ENCODE data around the gene DAP3. TPM values are rescaled to one million over a fixed set of nuclear protein-coding genes. Genes with fewer than 3 reads are reported as not detected.
"Not testable (repeated sequence)": the region's sequence is repeated elsewhere in the genome, so short reads cannot be mapped to it uniquely, and the experiment has no call there.

The DAP3 gene
- polyA plus RNA-seq (ENCODE audit: insufficient read length in 3 of 3), result 100 to 1,000 TPM; 107 to 116 (median 110) TPM

- not testable (repeated sequence) for DNase-seq (ENCODE audit: low read depth in 3 of 3, low spot score in 2 of 3)
Measured at GRCh38 chr1:155689081-155689607, at the start of gene DAP3. Gene DAP3 (plus strand): TSS chr1:155689091. CDS start chr1:155709780, 20,689 bp downstream.

- no peak for DNase-seq (ENCODE audit: low read depth in 3 of 3, low spot score in 2 of 3)
Measured at GRCh38 chr1:155640367-155640766, 48.5 kb upstream of the DAP3 start.

GRCh38 chr1:155642559-155643180, 46.2 kb upstream of the DAP3 start:
- not testable (repeated sequence) for DNase-seq (ENCODE audit: low read depth in 3 of 3, low spot score in 2 of 3)

- no peak for DNase-seq (ENCODE audit: low read depth in 3 of 3, low spot score in 2 of 3)
Measured at GRCh38 chr1:155643230-155643629, 45.7 kb upstream of the DAP3 start.

GRCh38 chr1:155645034-155645598, 43.8 kb upstream of the DAP3 start:
- no peak for DNase-seq (ENCODE audit: low read depth in 3 of 3, low spot score in 2 of 3)

- DNase-seq (ENCODE audit: low read depth in 3 of 3, low spot score in 2 of 3), result no peak
Measured at GRCh38 chr1:155645648-155646047, 43.2 kb upstream of the DAP3 start.

- no peak for DNase-seq (ENCODE audit: low read depth in 3 of 3, low spot score in 2 of 3)
Measured at GRCh38 chr1:155646307-155646706, 42.6 kb upstream of the DAP3 start.

GRCh38 chr1:155648207-155649147, 40.4 kb upstream of the DAP3 start:
- no peak for DNase-seq (ENCODE audit: low read depth in 3 of 3, low spot score in 2 of 3)

- no peak for DNase-seq (ENCODE audit: low read depth in 3 of 3, low spot score in 2 of 3)
Measured at GRCh38 chr1:155649676-155650075, 39.2 kb upstream of the DAP3 start.

GRCh38 chr1:155650231-155650757, 38.6 kb upstream of the DAP3 start:
- DNase-seq (ENCODE audit: low read depth in 3 of 3, low spot score in 2 of 3), result no peak

GRCh38 chr1:155651861-155652661, 36.8 kb upstream of the DAP3 start:
- DNase-seq (ENCODE audit: low read depth in 3 of 3, low spot score in 2 of 3), result no peak

- no peak for DNase-seq (ENCODE audit: low read depth in 3 of 3, low spot score in 2 of 3)
Measured at GRCh38 chr1:155652951-155653350, 35.9 kb upstream of the DAP3 start.

GRCh38 chr1:155657463-155657862, 31.4 kb upstream of the DAP3 start:
- DNase-seq (ENCODE audit: low read depth in 3 of 3, low spot score in 2 of 3), result no peak

- not testable (repeated sequence) for DNase-seq (ENCODE audit: low read depth in 3 of 3, low spot score in 2 of 3)
Measured at GRCh38 chr1:155661239-155661638, 27.7 kb upstream of the DAP3 start.

GRCh38 chr1:155669233-155670162, 19.4 kb upstream of the DAP3 start:
- no peak for DNase-seq (ENCODE audit: low read depth in 3 of 3, low spot score in 2 of 3)

GRCh38 chr1:155671750-155672149, 17.1 kb upstream of the DAP3 start:
- no peak for DNase-seq (ENCODE audit: low read depth in 3 of 3, low spot score in 2 of 3)

- no peak for DNase-seq (ENCODE audit: low read depth in 3 of 3, low spot score in 2 of 3)
Measured at GRCh38 chr1:155673003-155673402, 15.9 kb upstream of the DAP3 start.

- DNase-seq (ENCODE audit: low read depth in 3 of 3, low spot score in 2 of 3), result no peak
Measured at GRCh38 chr1:155678027-155678426, 10.9 kb upstream of the DAP3 start.

- DNase-seq (ENCODE audit: low read depth in 3 of 3, low spot score in 2 of 3), result not testable (repeated sequence)
Measured at GRCh38 chr1:155678992-155679391, 9.9 kb upstream of the DAP3 start.

Measured in right renal cortex interstitium (tissue), 3 donors.